OCI-LY3 (cell line): ENCODE data around the gene RPS23.

Source experiments
- CTCF ChIP-seq: fragments of 200-600, 300-600 bp; sonication (generic); IDR thresholded peaks from 2 replicates; pipeline ENCODE4 v1.5.1; 2014; ENCODE audit warnings: antibody characterized with exemption, low read length, low read depth
- EZH2phosphoT487 ChIP-seq: fragments of 200-600 bp; shearing (Covaris generic); IDR thresholded peaks from 2 replicates; pipeline ENCODE4 v1.6.1; 2018; ENCODE audit warnings: antibody characterized with exemption, mixed run types, low read depth

- TF ChIP-seq CTCF (no peak), EZH2phosphoT487 (no peak)
Observed at GRCh38 chr5:82320966-82321365, 42.8 kb upstream of the RPS23 start.
